LNCaP clone FGC (cell line): Measurements from ENCODE around the gene ORC2.
A peak's percentile ranks its signal among the peaks of the same experiment; 100 is the strongest.

Experiments used
- DNase-seq: peaks from one replicate; pipeline ENCODE4 v3.0.0-alpha.2; 2011; ENCODE audit warnings: low read depth
- H3K4me3 ChIP-seq: 2 replicates; pipeline ENCODE4 v1.5.1; 2011; ENCODE audit warnings: mild to moderate bottlenecking, low read depth, low read length, control low read depth
- TF ChIP-seq, protein P1 (sequence below): IDR thresholded peaks from 2 replicates; pipeline ENCODE4 v1.5.1; 2012; ENCODE audit warnings: mild to moderate bottlenecking; ENCODE audit not compliant: control insufficient read depth, insufficient read depth; ENCODE audit errors: extremely low read depth

Gene ORC2

DNA sequence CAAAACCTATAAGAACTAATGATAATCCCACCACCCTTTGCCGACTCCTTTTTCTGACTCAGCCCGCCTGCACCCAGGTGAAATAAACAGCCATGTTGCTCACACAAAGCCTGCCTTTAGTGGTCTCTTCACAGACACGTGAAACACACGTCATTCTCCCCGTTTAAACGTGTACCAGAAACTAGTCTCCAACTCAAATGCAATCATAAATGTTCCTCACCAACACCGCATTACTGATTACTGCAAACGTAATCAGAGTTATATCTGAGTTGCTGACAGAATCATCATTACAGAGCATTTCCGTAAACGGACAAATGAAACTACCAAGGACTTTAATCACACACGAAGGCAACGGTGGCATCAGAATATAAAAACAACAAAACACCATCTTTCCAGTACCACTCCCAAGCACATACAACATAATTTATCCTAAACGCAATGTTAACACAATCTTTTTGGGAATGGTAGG is 100.9 kb downstream of the ORC2 start:
- DNase-seq: no peak
- TF ChIP-seq, protein P1, sequence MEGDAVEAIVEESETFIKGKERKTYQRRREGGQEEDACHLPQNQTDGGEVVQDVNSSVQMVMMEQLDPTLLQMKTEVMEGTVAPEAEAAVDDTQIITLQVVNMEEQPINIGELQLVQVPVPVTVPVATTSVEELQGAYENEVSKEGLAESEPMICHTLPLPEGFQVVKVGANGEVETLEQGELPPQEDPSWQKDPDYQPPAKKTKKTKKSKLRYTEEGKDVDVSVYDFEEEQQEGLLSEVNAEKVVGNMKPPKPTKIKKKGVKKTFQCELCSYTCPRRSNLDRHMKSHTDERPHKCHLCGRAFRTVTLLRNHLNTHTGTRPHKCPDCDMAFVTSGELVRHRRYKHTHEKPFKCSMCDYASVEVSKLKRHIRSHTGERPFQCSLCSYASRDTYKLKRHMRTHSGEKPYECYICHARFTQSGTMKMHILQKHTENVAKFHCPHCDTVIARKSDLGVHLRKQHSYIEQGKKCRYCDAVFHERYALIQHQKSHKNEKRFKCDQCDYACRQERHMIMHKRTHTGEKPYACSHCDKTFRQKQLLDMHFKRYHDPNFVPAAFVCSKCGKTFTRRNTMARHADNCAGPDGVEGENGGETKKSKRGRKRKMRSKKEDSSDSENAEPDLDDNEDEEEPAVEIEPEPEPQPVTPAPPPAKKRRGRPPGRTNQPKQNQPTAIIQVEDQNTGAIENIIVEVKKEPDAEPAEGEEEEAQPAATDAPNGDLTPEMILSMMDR: no peak
- peak overlapping the region; percentile 82 for H3K4me3 ChIP-seq

DNA sequence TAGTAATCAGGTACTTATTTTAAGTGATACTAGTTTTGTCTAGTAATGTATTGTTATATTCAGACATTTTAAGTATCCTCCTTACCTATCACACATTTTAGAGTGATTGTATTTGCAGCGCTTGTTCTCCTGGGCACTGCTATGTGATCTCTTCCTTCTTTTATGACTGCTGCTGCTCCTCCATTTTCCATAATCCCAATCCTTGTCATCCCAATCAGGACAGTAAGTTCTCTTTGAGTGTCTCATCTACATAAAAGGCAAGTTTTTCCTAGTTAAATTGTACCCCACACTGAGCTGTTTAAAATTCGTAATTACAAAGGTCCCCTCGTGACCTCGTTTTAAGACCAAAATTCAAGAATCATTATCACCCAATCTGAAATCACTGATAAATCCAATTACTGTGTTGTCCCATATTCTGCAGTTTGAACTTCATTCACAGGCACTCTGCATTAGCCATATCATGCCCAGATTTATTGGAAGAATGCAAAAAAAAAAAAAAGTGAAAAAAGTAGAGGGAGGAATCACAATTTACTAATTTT is 101.8 kb downstream of the ORC2 start:
- H3K4me3 ChIP-seq: peak overlapping the region; percentile 82
- TF ChIP-seq, protein P1: no peak
- DNase-seq: no peak

- H3K4me3 ChIP-seq: peak overlapping the region; percentile 82; the same call in 1 of the 2 replicates
- TF ChIP-seq, protein P1: no peak
- DNase-seq: no peak
Observed at GRCh38 chr2:200860092-200860795, 103.2 kb downstream of the ORC2 start.
